Ectodermal cell (in vitro differentiated cells): Measurements from ENCODE around the gene SPATA2L.

ENCODE experiments used
- H3K27ac ChIP-seq: 2 replicates; pipeline ENCODE4 v1.7.0; 2013; ENCODE audit warnings: mild to moderate bottlenecking, low read depth, low read length; ENCODE audit not compliant: insufficient read depth, poor library complexity, severe bottlenecking
- H3K27me3 ChIP-seq: 2 replicates; pipeline ENCODE4 v1.7.0; 2013; ENCODE audit warnings: mild to moderate bottlenecking, low read length; ENCODE audit not compliant: insufficient read depth, control insufficient read depth, poor library complexity, severe bottlenecking
- H3K36me3 ChIP-seq: one replicate; pipeline ENCODE4 v1.7.0; 2013; ENCODE audit warnings: low read length; ENCODE audit not compliant: control insufficient read depth, insufficient read depth
- H3K4me1 ChIP-seq: one replicate; pipeline ENCODE4 v1.7.0; 2013; ENCODE audit warnings: low read length; ENCODE audit not compliant: control insufficient read depth, insufficient read depth
- H3K4me3 ChIP-seq: 2 replicates; pipeline ENCODE4 v1.7.0; 2013; ENCODE audit warnings: low read depth, low read length, control low read depth; ENCODE audit not compliant: insufficient read depth
- H3K9me3 ChIP-seq: 2 replicates; pipeline ENCODE4 v1.7.0; 2013; ENCODE audit warnings: mild to moderate bottlenecking, low read length, moderate library complexity; ENCODE audit not compliant: control insufficient read depth
- WGBS, 2 experiments: methylation state at CpG; one replicate each; pipeline ENCODE4 v1.1.7; 2013; ENCODE audit warnings: missing lambda C conversion rate in 2 of 2; 5-methylcytosine and 5-hydroxymethylcytosine counted together

SPATA2L gene

DNA sequence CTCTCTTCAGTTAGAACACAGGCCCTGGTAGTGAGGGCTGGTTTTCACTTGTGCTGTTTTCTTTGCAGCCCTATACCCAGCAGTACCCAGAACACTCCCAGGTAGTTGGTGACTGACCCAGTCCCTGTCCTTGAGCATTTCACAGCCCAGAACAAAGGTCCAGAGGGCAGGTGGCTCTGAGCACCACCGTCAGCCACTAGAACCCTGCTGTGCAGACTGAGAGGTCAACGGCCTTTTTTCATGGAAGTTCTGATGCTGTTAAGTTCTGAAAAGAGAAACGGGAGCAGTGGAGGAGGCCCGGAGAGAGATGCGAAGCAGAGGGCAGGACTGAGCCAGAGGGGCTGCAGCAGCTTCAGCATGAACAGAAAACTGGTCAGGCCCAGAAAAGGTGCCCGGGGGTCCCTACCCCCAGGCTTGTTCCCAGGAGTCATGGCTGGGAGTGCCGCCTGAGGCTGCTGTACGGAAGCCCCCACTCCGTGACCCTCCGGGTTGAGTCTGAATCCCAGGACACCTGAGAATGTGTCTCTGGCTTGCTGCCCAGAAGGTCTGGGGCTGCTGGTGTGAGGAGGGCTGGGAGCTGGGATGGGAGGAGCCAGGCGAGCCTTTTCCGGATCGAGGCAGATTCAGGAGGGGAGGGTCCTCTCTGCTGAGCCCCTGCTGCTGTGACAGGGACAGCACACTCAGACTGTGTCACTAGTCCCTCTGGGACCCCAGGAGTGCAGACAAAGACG, 28.5 kb upstream of the SPATA2L start:
- WGBS, 2 experiments, result 46 to 47% methylated on average over 14 of the region's 14 CpGs
- Histone ChIP-seq H3K27me3 (no peaks in the 10 kb centered on the region), H3K9me3 (no peaks in the 10 kb centered on the region), H3K36me3 (peaks cover 34% of the 10 kb centered on the region), H3K4me1 (peaks cover 7% of the 10 kb centered on the region), H3K4me3 (no peak overlapping the region), H3K27ac (peak overlapping the region; percentile 23)

DNA sequence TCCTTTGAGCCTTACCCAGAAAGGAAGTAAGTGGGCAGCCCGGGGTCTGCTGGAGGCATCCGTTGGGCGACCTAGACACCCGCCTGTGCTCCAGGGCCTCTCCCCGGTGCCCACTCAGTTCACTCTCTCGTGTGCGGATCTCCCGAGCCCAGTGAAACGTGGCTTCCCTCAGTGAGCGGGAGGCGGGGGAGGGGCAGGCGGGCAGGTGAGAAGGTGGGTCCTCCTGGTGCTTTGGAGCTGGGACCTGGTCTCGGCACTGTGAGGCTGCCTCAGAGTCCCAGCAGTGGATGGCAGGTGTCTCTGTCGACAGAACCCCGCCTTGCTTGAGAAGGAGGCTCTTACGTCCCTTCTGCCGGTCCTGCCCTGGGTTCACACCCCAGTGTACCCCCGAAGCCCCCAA, 27.8 kb upstream of the SPATA2L start:
- H3K4me1 ChIP-seq, result peaks cover 7% of the 10 kb centered on the region

DNA sequence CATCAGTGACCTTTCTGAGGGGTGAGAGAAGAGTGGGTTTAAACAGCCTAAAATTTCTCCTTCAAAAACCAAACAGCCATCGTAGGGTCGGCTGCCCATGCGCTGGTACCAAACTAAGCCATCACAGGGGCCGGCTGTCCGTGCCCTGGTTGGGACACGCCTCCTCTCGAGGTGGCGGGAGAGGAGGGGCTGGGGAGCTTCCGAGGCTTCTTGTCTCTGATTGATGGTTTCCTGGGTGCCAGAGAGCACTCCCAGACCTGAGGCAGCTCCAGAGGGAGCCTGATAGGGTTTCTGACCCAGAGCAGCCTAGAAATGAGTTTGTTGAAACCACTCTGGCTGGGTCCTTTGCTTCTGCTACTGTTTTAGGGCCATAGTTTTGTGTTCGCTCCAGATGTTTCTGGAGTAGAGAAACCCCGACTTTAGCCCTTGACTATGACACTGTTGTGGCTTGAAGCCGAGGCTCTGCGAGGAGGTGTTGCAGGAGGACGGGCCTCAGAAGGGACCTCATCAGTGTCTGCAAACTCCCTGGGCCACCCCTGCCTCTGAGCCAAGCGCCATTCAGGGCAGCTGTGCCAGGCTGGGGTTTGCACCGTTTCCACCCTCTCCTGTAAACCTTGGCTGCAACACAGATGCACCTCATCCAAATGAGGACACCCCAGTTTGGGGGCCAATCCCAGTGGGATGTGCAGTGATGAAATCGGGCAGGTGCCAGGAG, 26.1 kb upstream of the SPATA2L start:
- H3K27ac ChIP-seq, result no peak overlapping the region
- H3K36me3 ChIP-seq, result peaks cover 27% of the 10 kb centered on the region
- peaks cover 7% of the 10 kb centered on the region for H3K27me3 ChIP-seq
- 89 to 90% methylated on average over 17 of the region's 17 CpGs for WGBS, 2 experiments
- H3K9me3 ChIP-seq, result no peaks in the 10 kb centered on the region
- no peak overlapping the region for H3K4me3 ChIP-seq
- H3K4me1 ChIP-seq, result peaks cover 10% of the 10 kb centered on the region

More for the DNA sequence above, 27.8 kb upstream of the SPATA2L start:
- no peak overlapping the region for H3K27ac ChIP-seq
- WGBS, 2 experiments, result 93 to 95% methylated on average over 18 of the region's 18 CpGs
- H3K27me3 ChIP-seq, result no peaks in the 10 kb centered on the region
- peaks cover 27% of the 10 kb centered on the region for H3K36me3 ChIP-seq
- no peaks in the 10 kb centered on the region for H3K9me3 ChIP-seq
- H3K4me3 ChIP-seq, result no peak overlapping the region

DNA sequence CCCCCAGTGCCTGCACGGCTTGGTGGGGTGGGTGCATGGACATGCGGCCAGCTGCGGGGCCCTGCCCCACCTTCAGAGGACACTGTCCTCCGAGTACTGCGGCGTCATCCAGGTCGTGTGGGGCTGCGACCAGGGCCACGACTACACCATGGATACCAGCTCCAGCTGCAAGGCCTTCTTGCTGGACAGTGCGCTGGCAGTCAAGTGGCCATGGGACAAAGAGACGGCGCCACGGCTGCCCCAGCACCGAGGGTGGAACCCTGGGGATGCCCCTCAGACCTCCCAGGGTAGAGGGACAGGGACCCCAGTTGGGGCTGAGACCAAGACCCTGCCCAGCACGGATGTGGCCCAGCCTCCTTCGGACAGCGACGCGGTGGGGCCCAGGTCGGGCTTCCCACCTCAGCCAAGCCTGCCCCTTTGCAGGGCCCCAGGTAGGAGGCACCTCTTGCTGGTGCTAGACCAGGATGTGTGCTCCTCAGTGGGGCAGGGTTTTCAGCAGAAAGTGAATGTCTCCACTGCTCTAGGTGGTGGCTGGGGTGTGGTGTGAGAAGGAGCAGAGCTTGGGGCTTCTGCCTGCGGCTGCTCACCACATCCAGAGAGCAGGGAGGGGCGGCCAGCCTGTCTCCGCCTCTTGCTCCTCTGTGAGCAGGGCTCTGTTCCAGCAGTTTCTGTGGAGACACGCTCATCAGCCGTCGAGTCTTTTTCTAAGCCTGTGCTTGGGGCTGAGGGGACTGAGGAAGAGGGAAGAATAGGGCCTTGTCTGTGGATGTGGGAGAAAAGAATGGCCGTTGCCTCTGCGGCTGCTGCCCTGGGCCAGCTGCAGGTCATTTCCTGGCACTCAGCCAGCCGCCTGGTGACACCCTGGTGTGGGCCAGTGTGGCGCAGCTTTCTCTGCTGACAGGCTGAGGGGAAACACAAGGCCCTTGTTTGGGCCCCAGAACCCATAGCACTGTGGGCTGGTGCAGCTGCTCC, 22.1 kb upstream of the SPATA2L start:
- WGBS, 2 experiments, result 95 to 96% methylated on average over 30 of the region's 30 CpGs
- Histone ChIP-seq H3K4me3 (no peak overlapping the region), H3K4me1 (peaks cover 17% of the 10 kb centered on the region), H3K27me3 (peaks cover 35% of the 10 kb centered on the region), H3K9me3 (no peaks in the 10 kb centered on the region), H3K36me3 (peaks cover 22% of the 10 kb centered on the region), H3K27ac (no peak overlapping the region)

DNA sequence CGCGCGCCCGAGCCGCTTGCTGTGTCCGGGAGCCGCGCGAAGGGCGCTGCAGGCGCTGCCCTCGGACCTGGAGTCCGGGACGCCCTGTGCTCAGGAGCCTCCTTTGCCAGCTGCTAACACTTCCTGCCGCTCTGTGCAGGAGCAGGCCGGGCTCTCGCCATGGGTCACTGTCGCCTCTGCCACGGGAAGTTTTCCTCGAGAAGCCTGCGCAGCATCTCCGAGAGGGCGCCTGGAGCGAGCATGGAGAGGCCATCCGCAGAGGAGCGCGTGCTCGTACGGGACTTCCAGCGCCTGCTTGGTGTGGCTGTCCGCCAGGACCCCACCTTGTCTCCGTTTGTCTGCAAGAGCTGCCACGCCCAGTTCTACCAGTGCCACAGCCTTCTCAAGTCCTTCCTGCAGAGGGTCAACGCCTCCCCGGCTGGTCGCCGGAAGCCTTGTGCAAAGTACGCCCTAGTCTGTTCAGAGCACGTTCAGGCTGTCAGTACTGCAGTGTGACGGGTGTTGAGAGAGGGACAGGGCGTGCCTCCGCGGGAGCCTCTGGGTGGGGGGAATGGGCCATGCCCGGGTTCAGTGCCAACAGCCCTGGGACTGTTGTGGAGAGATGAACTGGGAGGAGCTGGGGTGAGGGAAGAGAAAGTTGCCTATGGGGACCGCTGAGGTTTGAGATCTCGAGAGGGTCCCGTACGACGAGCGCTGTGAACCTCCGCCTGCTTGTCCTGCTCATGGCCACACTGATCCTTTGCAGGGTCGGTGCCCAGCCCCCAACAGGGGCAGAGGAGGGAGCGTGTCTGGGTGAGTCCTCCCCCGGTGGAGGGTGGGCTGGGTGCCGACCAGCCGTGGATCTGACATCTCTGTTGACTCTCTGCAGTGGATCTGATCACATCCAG, 21.1 kb upstream of the SPATA2L start:
- Histone ChIP-seq H3K27ac (no peak overlapping the region), H3K27me3 (peaks cover 35% of the 10 kb centered on the region), H3K4me3 (peak overlapping the region; percentile 89), H3K36me3 (peaks cover 18% of the 10 kb centered on the region), H3K9me3 (no peaks in the 10 kb centered on the region), H3K4me1 (peaks cover 17% of the 10 kb centered on the region)
- WGBS, 2 experiments, result 55 to 57% methylated on average over 56 of the region's 56 CpGs

DNA sequence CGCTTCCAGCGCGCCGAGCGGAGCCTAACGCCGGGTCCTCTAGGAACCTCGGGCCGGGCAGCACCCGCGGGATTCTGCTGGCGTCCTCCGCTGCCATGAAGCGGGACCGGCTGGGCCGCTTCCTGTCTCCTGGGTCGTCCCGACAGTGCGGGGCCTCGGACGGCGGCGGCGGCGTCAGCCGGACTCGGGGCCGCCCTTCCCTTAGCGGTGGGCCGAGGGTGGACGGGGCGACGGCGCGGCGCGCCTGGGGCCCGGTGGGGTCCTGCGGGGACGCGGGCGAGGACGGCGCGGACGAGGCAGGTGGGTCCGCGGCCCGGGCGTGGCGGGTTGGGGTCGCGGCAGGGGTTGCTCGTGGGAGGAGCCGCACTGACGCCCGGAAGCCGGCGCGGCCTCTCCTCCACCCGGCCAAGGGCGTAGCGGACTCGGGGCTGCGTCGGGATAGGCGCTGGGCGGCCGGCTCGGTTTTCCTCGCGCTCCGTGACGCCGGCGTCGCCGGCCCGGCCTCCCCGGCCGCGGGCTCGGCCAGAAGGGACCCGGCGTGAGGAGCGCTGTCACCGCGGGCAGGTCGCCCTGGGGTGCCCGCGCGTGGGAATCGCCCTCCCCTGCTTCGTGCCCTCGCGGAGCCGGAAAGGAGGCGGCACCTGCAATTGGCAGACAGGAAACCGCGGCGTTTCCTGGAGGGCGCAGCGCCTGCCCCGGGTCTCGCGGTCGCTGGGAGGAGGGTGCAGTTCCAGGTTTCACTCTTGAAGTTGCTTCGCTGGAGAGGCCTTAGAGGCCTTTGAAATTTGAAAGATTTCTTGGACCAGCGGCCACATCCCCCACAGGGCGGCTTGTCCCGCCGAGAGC, 20.3 kb upstream of the SPATA2L start:
- peak overlapping the region; percentile 63 for H3K27ac ChIP-seq
- H3K27me3 ChIP-seq, result peaks cover 35% of the 10 kb centered on the region
- 1% methylated on average over 112 of the region's 112 CpGs for WGBS, 2 experiments
- H3K36me3 ChIP-seq, result peaks cover 15% of the 10 kb centered on the region
- H3K9me3 ChIP-seq, result no peaks in the 10 kb centered on the region
- peaks cover 17% of the 10 kb centered on the region for H3K4me1 ChIP-seq
- peak overlapping the region; percentile 89 for H3K4me3 ChIP-seq

DNA sequence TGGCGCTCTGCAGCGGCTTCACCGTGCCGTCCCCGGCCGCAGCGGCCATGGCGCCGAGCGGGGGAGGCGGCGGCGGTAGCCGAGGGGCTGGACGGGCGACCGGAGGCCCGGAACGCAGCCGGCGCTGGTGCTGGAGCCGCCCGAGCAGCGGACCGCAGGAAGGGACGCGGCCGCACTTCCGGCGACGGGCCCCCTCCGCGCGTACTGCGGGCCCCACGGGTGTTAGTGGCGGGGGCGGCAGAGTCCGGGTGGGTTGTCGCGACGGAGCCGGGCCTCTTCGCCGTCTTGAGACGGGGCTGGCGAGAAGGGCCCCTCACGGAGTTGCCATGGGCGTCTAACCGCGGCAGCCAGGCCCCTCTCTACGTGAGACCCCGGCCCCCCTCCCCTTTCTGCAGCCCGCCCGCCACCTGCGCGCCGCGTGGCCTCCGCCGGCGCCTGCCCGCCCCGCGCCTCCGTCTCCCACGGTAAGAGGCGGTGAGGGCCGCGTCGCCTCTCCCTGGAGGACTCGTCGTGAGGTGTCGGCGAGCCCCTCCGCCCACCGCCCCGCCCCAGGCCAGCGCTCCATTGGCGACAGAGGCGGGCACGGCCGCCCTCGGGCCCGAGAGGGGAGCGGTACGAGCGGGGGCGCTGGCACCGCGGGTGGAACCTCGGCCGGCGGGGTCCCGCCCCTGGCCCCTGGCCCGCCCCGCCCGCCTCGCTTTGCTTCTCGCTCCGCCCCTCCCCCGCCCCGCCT, 19.5 kb upstream of the SPATA2L start, which contains the start of the genes VPS9D1 and ZNF276:
Gene VPS9D1, minus strand, starts transcription at position 86 of the 733 bp plus-strand sequence. Its CDS starts 37 bp downstream, at position 49.
Gene ZNF276, plus strand, starts transcription at position 725 of the 733 bp plus-strand sequence. CDS start 104 bp downstream, outside the sequence.
- peak within 1 kb of the TSS; percentile 63 for H3K27ac ChIP-seq
- H3K4me1 ChIP-seq, result peaks cover 17% of the 10 kb centered on the region
- 0% methylated on average over 103 of the region's 103 CpGs for WGBS, 2 experiments
- H3K27me3 ChIP-seq, result peaks cover 35% of the 10 kb centered on the region
- peaks cover 15% of the 10 kb centered on the region for H3K36me3 ChIP-seq
- H3K9me3 ChIP-seq, result no peaks in the 10 kb centered on the region
- H3K4me3 ChIP-seq, result peak within 1 kb of the TSS; percentile 89

DNA sequence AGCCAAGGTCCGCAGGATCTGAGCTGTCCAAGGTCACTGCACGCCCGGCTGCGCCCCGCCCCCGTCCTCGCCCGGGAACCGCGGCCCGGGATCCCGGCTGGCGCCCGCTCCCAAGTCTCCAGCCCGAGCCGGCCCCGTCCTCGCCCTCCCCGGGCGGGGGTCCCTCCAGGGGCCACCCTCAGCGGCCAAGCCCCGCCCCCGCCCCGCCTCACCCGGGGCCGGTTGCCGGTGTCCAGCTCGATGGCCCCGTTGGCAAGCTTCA, 19.0 kb upstream of the SPATA2L start:
- WGBS, 2 experiments, result 0% methylated on average over 29 of the region's 29 CpGs
- H3K4me1 ChIP-seq, result peaks cover 17% of the 10 kb centered on the region

More for the DNA sequence above, 19.0 kb upstream of the SPATA2L start:
- H3K27me3 ChIP-seq, result peaks cover 35% of the 10 kb centered on the region
- H3K36me3 ChIP-seq, result peaks cover 12% of the 10 kb centered on the region
- no peak overlapping the region for H3K27ac ChIP-seq
- H3K4me3 ChIP-seq, result peak overlapping the region; percentile 89
- H3K9me3 ChIP-seq, result no peaks in the 10 kb centered on the region
